ENCODE data around the gene SNX8.

DNA sequence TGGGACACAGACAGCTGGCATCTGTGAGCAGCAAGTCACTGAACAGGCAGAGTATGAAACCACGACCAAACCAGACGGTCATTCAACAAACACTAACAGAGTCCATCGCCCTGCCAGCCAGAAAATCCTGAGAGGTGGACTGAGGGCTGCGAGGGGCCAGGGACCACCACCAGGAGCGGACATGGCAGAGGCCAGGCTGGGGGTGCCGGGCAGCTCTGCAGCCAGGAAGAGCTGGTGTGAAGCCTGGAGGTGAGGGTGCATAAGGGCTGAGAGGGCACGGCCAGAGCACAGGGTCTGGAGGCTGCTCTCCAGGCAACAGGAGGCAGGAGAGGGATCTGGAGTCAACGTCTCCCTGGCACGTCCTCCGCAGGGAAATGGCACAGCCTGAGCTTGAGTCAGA, 97.0 kb downstream of the SNX8 start:
- no peak for TF ChIP-seq CTCF (IDR thresholded peaks at IDR 0.05; ENCODE audit: borderline replicate concordance, extremely low read depth, low read length, poor library complexity, severe bottlenecking)
- no peak for TF ChIP-seq EZH2 (IDR thresholded peaks at IDR 0.05; ENCODE audit: borderline replicate concordance, low read depth, low read length, severe bottlenecking)
